K562 (cell line): ENCODE measurements around the gene ITSN2. TPM values are rescaled to one million over a fixed set of nuclear protein-coding genes. Genes with fewer than 3 reads are reported as not detected.

Source experiments
- CBFA2T2 ChIP-seq: fragments of 450-650 bp; conservative IDR thresholded peaks from 2 replicates; pipeline ENCODE4 v1.6.1; 2017; ENCODE audit warnings: mild to moderate bottlenecking
- CTBP1 ChIP-seq: fragments of 450-650 bp; IDR thresholded peaks from 2 replicates; pipeline ENCODE4 v1.6.1; 2016; ENCODE audit warnings: borderline replicate concordance
- ETV1 ChIP-seq: fragments of 450-650 bp; conservative IDR thresholded peaks from 2 replicates; pipeline ENCODE4 v1.6.1; 2016; ENCODE audit warnings: missing genetic modification characterization, control low read depth, low read depth, missing compliant biosample characterization
- HMBOX1 ChIP-seq: sonication (generic); IDR thresholded peaks from 2 replicates; pipeline ENCODE4 v1.6.1; 2016
- HMGXB4 ChIP-seq: sonication (generic); formaldehyde crosslinking; IDR thresholded peaks from 2 replicates; pipeline ENCODE4 v1.8.1; 2023; ENCODE audit warnings: mild to moderate bottlenecking, missing genetic modification reagents
- HNRNPK ChIP-seq: fragments of 200-400 bp; formaldehyde crosslinking; IDR thresholded peaks from one replicate; pipeline ENCODE4 v1.6.1; 2018; ENCODE audit warnings: mild to moderate bottlenecking, low read depth, low read length; ENCODE audit not compliant: poor library complexity, severe bottlenecking
- KDM1A ChIP-seq, 2 experiments: fragments of 450-650 bp; IDR thresholded peaks; 2 replicates each; pipeline ENCODE4 v1.6.1; 2016; ENCODE audit warnings: mild to moderate bottlenecking in 2 of 2
- PBX2 ChIP-seq, 2 experiments: IDR thresholded peaks in 1 of 2; conservative IDR thresholded peaks in 1 of 2; 2 replicates each; pipeline ENCODE4 v1.6.1; 2016; ENCODE audit warnings: low read depth in 2 of 2, mild to moderate bottlenecking in 1 of 2, missing compliant biosample characterization in 1 of 2, missing genetic modification characterization in 1 of 2, moderate library complexity in 1 of 2
- SMARCE1 ChIP-seq: fragments of 450-650 bp; IDR thresholded peaks from 2 replicates; pipeline ENCODE4 v1.7.1; 2016; ENCODE audit warnings: mild to moderate bottlenecking
- TCF3 ChIP-seq: sonication (generic); formaldehyde crosslinking; IDR thresholded peaks from 2 replicates; pipeline ENCODE4 v1.4.0; 2020; ENCODE audit warnings: mild to moderate bottlenecking, missing genetic modification reagents
- ZNF274 ChIP-seq: IDR thresholded peaks from 2 replicates; pipeline ENCODE4 v1.6.1; 2011; ENCODE audit warnings: low read depth, mild to moderate bottlenecking, low read length, moderate library complexity, borderline replicate concordance
- ZNF407 ChIP-seq: fragments of 450-650 bp; IDR thresholded peaks from 2 replicates; pipeline ENCODE4 v1.6.1; 2016; ENCODE audit warnings: low read depth
- polyA plus RNA-seq, 8 experiments: library from polyadenylated mRNA; depleted of rRNA in 4 of 8; stranded (reverse) in 5 of 8; unstranded in 3 of 8; fragments of >200 nt; fragmentation: Nextera tagmentation in 2 of 8; fragmentation: Illumina TruSeq in 1 of 8; extraction: Ambion mirVana in 2 of 8; extraction: Trizol in 1 of 8; gene quantifications; 2 replicates each; pipeline versions ENCODE4 v1.2.1 to v1.2.3, GENCODE V29; 2011 to 2014; ENCODE audit warnings: inconsistent platforms in 1 of 8, missing spikeins in 1 of 8
- total RNA-seq, 7 experiments: library from RNA; depleted of rRNA in 6 of 7; stranded (reverse); fragments of >200 nt in 6 of 7; fragmentation: Illumina TruSeq in 2 of 7; extraction: Trizol in 2 of 7; gene quantifications; 2 replicates each; pipeline versions ENCODE4 v1.2.1 to v1.2.3, GENCODE V29; 2011 to 2021; ENCODE audit warnings: low replicate concordance in 1 of 7

ITSN2 gene
- total and polyA plus RNA-seq, 9 of the 15 experiments (the other 6 are each of a cell fraction or from before 2014, with no cell fraction given) = 6.6 to 19.9 (median 15.2) TPM

- TF ChIP-seq HMGXB4 (CRISPR knock-in tag) (no peak), SMARCE1 (0 out of 2 replicates have a peak, but pooled peaks have one; percentile 21), ETV1 (peak; percentile 66), HNRNPK (no peak), HMBOX1 (no peak), ZNF274 (no peak), TCF3 (CRISPR knock-in tag) (peak; percentile 53), KDM1A (IDR thresholded peaks at IDR 0.05) (peak; percentile 28 to 48; a peak in 1 of 4 replicates), PBX2 (CRISPR knock-in tag; IDR thresholded peaks at IDR 0.05; ENCODE audit: low read depth) (no peak), PBX2 (tag; conservative IDR thresholded peaks at IDR 0.05; ENCODE audit: low read depth) (peak; percentile 86), CBFA2T2 (peak; percentile 19; the same call in 1 of the 2 replicates), ZNF407 (no peak), CTBP1 (peak; percentile 31; the same call in 1 of the 2 replicates)
Observed at GRCh38 chr2:24181849-24182248, 178.5 kb downstream of the ITSN2 start (continued).
